ENCODE measurements around the gene JPH2. TPM values are rescaled to one million over a fixed set of nuclear protein-coding genes. Genes with fewer than 3 reads are reported as not detected.
A peak's percentile ranks its signal among the peaks of the same experiment; 100 is the strongest.
"Not testable (repeated sequence)": the region's sequence is repeated elsewhere in the genome, so short reads cannot be mapped to it uniquely, and the experiment has no call there.

The JPH2 gene
- 1 to 10 TPM; 1.3 to 2.1 (median 1.4) TPM for polyA plus RNA-seq (ENCODE audit: insufficient read length in 4 of 4)

DNA sequence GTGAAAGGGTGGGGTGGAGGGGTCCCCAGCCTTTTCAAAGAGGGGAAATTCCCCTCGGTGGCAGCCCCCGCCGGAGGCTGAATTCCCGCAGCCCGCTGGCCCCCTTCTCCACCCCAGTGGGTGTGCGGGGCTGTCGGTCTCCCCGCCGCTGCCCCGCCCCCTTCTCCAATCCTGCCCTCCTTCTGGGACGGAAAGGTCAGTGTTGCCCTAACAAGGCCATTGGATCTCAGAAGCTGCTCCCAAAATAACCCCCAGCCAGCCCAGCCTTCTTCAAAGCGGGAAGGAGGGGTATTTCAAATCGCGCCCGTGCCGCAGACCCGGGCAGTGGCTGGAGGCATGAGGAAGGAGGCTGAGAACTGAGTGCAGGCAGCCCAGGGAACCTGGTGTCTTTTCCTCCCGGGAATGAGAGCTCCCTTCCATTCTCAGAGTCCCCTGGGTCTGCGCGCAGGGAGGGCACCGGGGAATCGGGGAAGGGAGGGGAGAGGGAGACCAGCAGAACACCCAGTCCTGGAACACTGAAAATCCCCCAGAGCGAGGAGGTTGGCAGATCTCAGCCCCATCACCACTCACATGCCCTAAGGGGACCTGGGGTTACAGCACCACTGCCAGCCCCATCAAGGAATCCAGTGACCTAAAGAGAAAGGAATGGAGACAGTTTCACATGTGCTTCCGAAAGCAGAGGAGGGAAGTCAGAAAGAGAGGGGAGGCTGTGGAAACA, at the start of gene JPH2:
Gene JPH2 (minus strand): TSS at position 135 of the 718 bp plus-strand sequence. CDS start 483 bp downstream, outside the sequence.
- DNase-seq (ENCODE audit: low read depth in 4 of 4, low spot score in 3 of 4): no peak

DNA sequence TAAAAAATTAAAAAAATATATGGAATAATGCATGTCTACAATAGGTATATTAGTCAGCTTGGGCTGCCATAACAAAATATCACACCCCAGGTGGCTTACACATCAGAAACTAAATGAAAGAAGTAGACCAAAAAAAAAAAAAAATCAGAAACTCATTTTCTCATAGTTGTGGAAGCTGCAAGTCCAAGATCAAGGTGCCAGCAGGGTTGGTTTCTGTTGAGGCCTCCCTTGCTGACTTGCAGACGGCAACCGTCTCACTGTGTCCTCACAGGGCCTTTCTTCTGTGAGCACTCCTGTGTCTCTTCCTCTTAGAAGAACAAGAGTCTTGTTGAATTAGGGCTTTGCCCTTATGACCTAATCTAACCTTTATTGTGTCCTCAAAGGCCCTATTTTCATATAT, 48.7 kb upstream of the JPH2 start:
- no peak for DNase-seq (ENCODE audit: low read depth in 4 of 4, low spot score in 3 of 4)

DNA sequence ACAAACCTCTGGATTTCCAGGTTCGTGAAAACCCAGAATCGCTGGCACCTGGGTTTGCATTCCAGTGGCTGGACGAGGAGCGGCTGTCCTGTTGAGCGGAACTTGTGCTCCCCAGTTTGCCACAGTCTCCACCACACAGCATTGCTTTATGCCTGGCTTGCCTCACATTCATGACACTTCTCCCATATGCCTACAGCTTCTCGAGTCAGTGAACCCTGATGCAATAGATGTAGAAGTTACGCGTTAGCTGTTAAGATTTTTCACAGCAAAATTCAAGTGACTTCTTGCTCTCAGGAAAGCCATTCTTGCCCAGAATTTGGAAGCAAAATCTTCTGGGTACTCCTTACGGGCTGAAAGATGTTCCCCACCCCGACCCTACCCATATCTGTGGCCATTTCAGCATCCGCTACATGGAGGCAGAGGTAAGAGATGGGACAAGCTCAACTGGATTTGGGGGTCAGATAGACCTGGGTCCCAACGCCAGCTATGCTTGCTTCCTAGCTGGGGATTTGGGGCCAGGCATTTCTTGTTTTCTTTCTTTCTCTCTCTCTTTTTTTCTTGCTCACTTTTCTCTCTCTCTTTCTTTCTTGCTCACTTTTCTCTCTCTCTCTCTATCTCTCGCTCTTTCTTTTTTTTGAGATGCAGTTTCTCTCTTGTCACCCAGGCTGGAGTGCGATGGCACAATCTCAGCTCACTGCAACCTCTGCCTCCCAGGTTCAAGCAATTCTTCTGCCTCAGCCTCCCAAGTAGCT, 47.8 kb upstream of the JPH2 start:
- no peak for DNase-seq (ENCODE audit: low read depth in 4 of 4, low spot score in 3 of 4)

DNA sequence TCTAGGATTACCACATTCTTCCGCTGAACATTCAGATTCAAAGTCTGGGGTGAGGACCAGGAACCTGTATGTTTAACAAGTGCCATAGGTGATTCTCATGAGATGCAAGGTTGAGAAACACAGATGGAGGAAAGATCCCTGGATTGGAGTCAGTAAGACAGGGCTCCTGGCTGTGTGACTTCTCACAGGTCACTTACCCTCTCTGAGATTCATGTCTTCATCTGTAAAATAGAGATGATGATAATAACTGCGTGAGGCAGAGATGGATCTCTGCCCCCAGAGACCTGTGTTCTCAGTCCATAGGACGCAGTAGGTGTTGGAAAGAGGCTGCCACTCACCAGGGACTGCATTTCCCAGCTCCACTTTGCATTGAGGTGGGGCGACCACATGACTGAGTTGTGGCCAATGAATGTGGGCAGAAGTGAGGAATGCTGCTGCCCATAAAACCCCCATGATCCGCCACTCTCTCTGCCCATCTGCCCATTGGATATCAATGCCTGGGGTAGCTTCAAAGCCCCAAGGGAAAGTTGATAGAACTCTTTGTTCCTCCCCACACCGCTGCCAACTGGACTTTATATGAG, 46.5 kb upstream of the JPH2 start:
- no peak for DNase-seq (ENCODE audit: low read depth in 4 of 4, low spot score in 3 of 4)

- DNase-seq (ENCODE audit: low read depth in 4 of 4, low spot score in 3 of 4): not testable (repeated sequence)
Observed at GRCh38 chr20:44232469-44232856, 45.5 kb upstream of the JPH2 start.

- DNase-seq (ENCODE audit: low read depth in 4 of 4, low spot score in 3 of 4): no peak
Observed at GRCh38 chr20:44231713-44232468, 44.9 kb upstream of the JPH2 start.

- DNase-seq (ENCODE audit: low read depth in 4 of 4, low spot score in 3 of 4): no peak
Observed at GRCh38 chr20:44231193-44231592, 44.2 kb upstream of the JPH2 start.

DNA sequence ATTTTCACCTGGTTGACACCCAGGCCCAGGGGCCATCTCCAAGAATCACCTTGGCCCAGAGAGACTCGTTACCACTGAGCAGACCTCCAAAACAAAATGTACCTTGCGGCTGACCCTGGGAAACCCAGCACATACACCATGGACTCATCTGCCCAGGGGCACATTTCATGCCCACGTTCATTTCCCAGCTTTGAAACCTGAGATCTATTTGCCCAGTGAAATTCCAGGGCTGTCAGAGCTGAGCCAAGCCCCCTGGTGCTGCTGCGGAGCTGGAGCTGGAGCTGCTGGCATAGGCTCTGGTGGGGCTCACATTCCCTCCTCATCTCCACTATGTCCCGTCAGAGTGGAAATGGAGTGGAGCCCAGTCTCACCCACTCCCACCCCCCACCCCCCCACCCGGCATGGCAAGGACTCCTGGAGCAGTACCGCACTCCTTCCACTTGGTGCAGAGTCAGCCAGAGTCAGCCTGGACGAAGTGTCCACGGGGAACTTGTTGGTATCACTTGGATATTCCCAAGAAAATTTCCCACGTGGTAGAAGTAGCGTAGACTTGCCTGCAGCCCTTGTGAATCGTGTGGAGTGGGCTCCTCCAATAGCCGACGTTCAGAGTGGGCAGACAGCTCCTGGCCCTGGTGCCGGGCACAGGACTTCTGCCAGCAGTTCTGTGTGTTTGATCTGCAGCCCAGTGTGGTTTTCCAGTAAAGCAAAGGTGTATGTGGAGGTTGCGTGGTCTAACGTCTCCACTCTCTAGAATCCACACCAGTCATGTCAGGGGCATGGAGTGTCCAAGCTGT, 41.7 kb upstream of the JPH2 start:
- DNase-seq (ENCODE audit: low read depth in 4 of 4, low spot score in 3 of 4): no peak

DNA sequence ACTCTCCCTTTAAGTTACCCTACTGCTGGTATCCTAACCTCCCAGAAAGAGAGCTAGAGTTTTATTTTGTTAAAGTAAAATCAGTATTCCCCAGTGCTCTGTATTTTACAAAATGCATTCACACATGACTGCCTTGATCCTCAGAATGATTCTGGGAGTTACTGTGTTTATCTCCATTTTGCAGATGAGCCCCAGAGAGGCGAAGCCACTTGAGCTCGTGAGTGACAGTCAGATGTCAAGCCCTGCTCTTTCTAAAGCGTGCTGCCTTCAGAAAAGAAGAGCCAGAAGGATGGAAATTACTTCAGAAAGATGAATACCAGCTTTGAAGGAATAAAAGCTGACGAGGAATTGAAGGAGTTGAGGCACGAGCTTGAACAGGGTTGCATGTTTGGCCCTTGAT, 37.6 kb upstream of the JPH2 start:
- DNase-seq (ENCODE audit: low read depth in 4 of 4, low spot score in 3 of 4): no peak

DNA sequence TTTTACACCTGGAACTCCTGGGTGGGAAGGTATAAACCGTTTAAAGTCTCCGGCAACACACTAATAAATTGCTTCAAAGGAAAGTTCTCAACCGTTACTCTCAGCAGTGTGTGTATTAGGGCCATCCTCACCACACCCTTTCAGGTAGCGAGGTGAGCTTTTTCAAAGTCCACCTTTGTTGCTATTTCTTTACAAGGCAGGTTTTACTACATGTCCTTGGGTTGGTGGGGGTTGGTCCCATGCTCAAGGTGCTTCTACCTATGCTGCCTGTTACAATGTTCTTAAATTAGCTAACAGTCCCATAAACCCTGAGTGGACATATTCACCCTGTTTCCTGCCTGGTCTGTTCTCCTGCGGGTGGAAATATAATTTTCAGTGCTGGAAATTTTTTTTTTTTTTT, 36.7 kb upstream of the JPH2 start:
- no peak for DNase-seq (ENCODE audit: low read depth in 4 of 4, low spot score in 3 of 4)

GRCh38 chr20:44222633-44223368, 35.8 kb upstream of the JPH2 start:
- DNase-seq (ENCODE audit: low read depth in 4 of 4, low spot score in 3 of 4): no peak

DNA sequence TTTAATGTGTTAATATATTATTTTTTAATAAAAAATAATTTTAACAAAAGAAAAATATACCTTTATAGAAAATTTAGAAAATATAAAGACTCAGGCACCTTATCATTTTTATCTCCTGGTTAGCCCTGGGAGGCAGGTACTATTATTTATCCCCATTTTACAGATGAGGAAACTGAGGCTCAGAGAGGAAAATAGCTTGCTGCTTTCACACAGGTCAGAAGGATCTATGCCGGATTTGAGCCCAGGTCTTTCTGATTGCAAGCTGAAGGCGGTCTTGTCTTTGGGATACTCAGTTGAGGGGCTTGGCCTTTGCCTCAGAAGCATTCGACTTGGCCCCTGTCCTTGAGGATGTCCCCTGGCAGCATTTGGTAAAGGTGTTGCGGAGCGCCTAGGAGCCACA, 35.0 kb upstream of the JPH2 start:
- DNase-seq (ENCODE audit: low read depth in 4 of 4, low spot score in 3 of 4): no peak

- no peak for DNase-seq (ENCODE audit: low read depth in 4 of 4, low spot score in 3 of 4)
Observed at GRCh38 chr20:44221368-44221954, 34.5 kb upstream of the JPH2 start.

GRCh38 chr20:44219791-44220190, 32.8 kb upstream of the JPH2 start:
- DNase-seq (ENCODE audit: low read depth in 4 of 4, low spot score in 3 of 4): no peak

- no peak for DNase-seq (ENCODE audit: low read depth in 4 of 4, low spot score in 3 of 4)
Observed at GRCh38 chr20:44219170-44219730, 32.3 kb upstream of the JPH2 start.

GRCh38 chr20:44218446-44218845, 31.5 kb upstream of the JPH2 start:
- DNase-seq (ENCODE audit: low read depth in 4 of 4, low spot score in 3 of 4): no peak

DNA sequence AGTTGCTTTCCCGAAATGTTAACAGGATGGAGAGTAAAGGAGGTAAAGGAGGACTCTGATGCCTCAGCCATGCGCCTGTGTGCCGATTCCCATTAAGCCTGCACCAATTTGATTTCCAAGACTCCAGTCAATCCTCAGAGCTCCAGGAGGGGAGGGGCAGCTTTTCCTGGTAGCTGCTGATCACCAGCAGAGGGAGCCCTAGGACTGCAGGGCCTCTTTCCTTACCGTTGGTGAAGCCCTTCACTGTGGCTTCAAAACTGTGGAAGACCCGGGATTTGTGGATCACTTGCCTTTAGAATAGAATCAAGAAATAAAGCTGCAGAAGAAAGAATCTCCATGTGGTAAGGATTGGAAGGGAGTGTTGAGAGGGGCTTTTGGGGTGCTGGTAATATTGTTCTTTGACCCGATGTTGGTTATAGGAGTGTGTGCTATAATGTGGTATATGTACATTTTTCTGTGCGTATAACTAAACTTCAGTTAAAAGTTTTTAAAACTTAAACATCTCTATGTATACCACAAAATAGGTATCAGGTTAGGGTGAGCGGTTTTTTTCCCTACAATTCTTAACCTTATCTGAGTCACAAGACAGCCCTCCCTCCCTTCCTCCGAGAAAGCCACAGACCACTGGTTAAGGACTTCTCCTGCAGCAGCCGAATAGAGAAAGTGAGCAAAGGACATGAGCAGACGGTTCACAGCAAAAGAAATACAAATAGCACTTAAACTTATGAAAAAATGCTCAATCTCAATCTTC, 30.5 kb upstream of the JPH2 start:
- peak in 1 of 4 donors; percentile 36 for DNase-seq (ENCODE audit: low read depth in 4 of 4, low spot score in 3 of 4)

DNA sequence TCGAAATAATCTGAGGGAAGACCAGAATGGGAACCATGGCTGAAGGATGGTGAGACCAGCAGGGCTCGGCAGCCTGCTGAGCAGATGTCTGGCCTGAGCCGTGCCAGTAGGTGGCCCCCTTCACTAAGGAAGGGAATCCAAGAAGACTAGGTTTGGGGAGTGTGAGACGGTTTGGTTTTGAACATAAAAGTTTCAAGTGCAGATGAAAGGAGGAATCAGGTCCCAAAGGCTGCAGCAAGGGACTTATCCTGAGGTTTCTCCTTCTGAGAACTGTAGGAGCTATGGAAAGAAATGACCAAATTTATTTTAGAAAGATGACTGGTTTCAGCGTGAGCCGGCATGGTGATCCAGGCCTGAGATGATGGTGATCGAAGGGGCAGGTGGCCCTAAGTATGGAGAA, 28.1 kb upstream of the JPH2 start:
- DNase-seq (ENCODE audit: low read depth in 4 of 4, low spot score in 3 of 4): peak in 2 of 4 donors; percentile 42 to 44
